NCI-H2196 treated with DMSO at 0.1 percent for 48 hours (cell line): ENCODE results near the gene SPATA1.
"Not testable (repeated sequence)": the region's sequence is repeated elsewhere in the genome, so short reads cannot be mapped to it uniquely, and the experiment has no call there.

Source experiments
- DNase-seq: peaks from one replicate; lab custom pipeline; 2025; ENCODE audit not compliant: unreplicated experiment; lab: John Stamatoyannopoulos, UW

SPATA1 gene

GRCh38 chr1:84585803-84586202 is 79.6 kb downstream of the SPATA1 start:
- DNase-seq, result no peak

- no peak for DNase-seq
These were observed 80.9 kb downstream of the SPATA1 start for GRCh38 chr1:84587099-84587498.

GRCh38 chr1:84594959-84595358 is 88.8 kb downstream of the SPATA1 start:
- not testable (repeated sequence) for DNase-seq

GRCh38 chr1:84597011-84597410 is 90.8 kb downstream of the SPATA1 start:
- DNase-seq, result no peak

GRCh38 chr1:84598418-84598817 is 92.2 kb downstream of the SPATA1 start:
- DNase-seq, result no peak

- no peak for DNase-seq
These were observed 92.9 kb downstream of the SPATA1 start for GRCh38 chr1:84598846-84599741.

- DNase-seq, result no peak
These were observed 94.6 kb downstream of the SPATA1 start for GRCh38 chr1:84600796-84601195.

- no peak for DNase-seq
These were observed 97.0 kb downstream of the SPATA1 start for GRCh38 chr1:84603223-84603622.

GRCh38 chr1:84603941-84604830 is 98.0 kb downstream of the SPATA1 start:
- DNase-seq, result no peak

- DNase-seq, result no peak
These were observed 99.0 kb downstream of the SPATA1 start for GRCh38 chr1:84605157-84605556.

- DNase-seq, result no peak
These were observed 100.8 kb downstream of the SPATA1 start for GRCh38 chr1:84606977-84607376.

- DNase-seq, result no peak
These were observed 104.9 kb downstream of the SPATA1 start for GRCh38 chr1:84611091-84611490.

GRCh38 chr1:84611796-84612195 is 105.6 kb downstream of the SPATA1 start:
- no peak for DNase-seq

GRCh38 chr1:84613026-84613425 is 106.8 kb downstream of the SPATA1 start:
- DNase-seq, result no peak

- DNase-seq, result no peak
These were observed 107.7 kb downstream of the SPATA1 start for GRCh38 chr1:84613887-84614286.

GRCh38 chr1:84615790-84616189 is 109.6 kb downstream of the SPATA1 start:
- DNase-seq, result no peak
